ENCODE data around the gene AQP1. TPM values are rescaled to one million over a fixed set of nuclear protein-coding genes. Genes with fewer than 3 reads are reported as not detected.

The AQP1 gene
- polyA plus RNA-seq, 1 experiment = 0.32 TPM

GRCh38 chr7:30900053-30900452 is 11.6 kb upstream of the AQP1 start:
- no peak for TF ChIP-seq CTCF (IDR thresholded peaks at IDR 0.05; ENCODE audit: low read depth, low read length)
- peaks cover 4% of the 10 kb centered on the region for H3K27me3 ChIP-seq (ENCODE audit: control insufficient read depth, insufficient read depth, low read length)
- POLR2A ChIA-PET = no interaction called here
- no peak overlapping the region for H3K27ac ChIP-seq (ENCODE audit: low read depth, low read length)
- H3K4me3 ChIP-seq (ENCODE audit: low read depth, low read length) = no peak overlapping the region
- CTCF ChIA-PET = no interaction called here
- no peaks in the 10 kb centered on the region; the same call in 1 of the 2 replicates for H3K9me3 ChIP-seq (ENCODE audit: control insufficient read depth, insufficient read depth, low read length)
- no peak for DNase-seq (ENCODE audit: low read depth, low spot score)

GRCh38 chr7:30900803-30901362 is 10.8 kb upstream of the AQP1 start:
- Histone ChIP-seq H3K27ac (ENCODE audit: low read depth, low read length) (no peak overlapping the region), H3K4me3 (ENCODE audit: low read depth, low read length) (no peak overlapping the region), H3K27me3 (ENCODE audit: control insufficient read depth, insufficient read depth, low read length) (peaks cover 4% of the 10 kb centered on the region), H3K9me3 (ENCODE audit: control insufficient read depth, insufficient read depth, low read length) (no peaks in the 10 kb centered on the region; the same call in 1 of the 2 replicates)
- DNase-seq (ENCODE audit: low read depth, low spot score) = no peak
- ChIA-PET CTCF (no interaction called here), POLR2A (no interaction called here)
- no peak for TF ChIP-seq CTCF (IDR thresholded peaks at IDR 0.05; ENCODE audit: low read depth, low read length)

- TF ChIP-seq CTCF (IDR thresholded peaks at IDR 0.05; ENCODE audit: low read depth, low read length) = no peak
- Histone ChIP-seq H3K4me3 (ENCODE audit: low read depth, low read length) (no peak overlapping the region), H3K27ac (ENCODE audit: low read depth, low read length) (no peak overlapping the region), H3K27me3 (ENCODE audit: control insufficient read depth, insufficient read depth, low read length) (peaks cover 2% of the 10 kb centered on the region), H3K9me3 (ENCODE audit: control insufficient read depth, insufficient read depth, low read length) (no peaks in the 10 kb centered on the region; the same call in 1 of the 2 replicates)
- CTCF ChIA-PET = interaction anchor here (0.6 kb wide), 1 partner anchor 17 kb away, joined by 3 read pairs; no protein-coding TSS in a partner anchor
- no peak for DNase-seq (ENCODE audit: low read depth, low spot score)
- POLR2A ChIA-PET = no interaction called here
Observed at GRCh38 chr7:30901856-30902255, 9.8 kb upstream of the AQP1 start.

GRCh38 chr7:30902466-30902865 is 9.2 kb upstream of the AQP1 start:
- Histone ChIP-seq H3K27me3 (ENCODE audit: control insufficient read depth, insufficient read depth, low read length) (no peaks in the 10 kb centered on the region), H3K27ac (ENCODE audit: low read depth, low read length) (no peak overlapping the region), H3K4me3 (ENCODE audit: low read depth, low read length) (no peak overlapping the region), H3K9me3 (ENCODE audit: control insufficient read depth, insufficient read depth, low read length) (no peaks in the 10 kb centered on the region; the same call in 1 of the 2 replicates)
- TF ChIP-seq CTCF (IDR thresholded peaks at IDR 0.05; ENCODE audit: low read depth, low read length) = no peak
- ChIA-PET POLR2A (no interaction called here), CTCF (interaction anchor here (0.6 kb wide), 1 partner anchor 16 kb away, joined by 3 read pairs; no protein-coding TSS in a partner anchor)
- no peak for DNase-seq (ENCODE audit: low read depth, low spot score)

- H3K4me3 ChIP-seq (ENCODE audit: low read depth, low read length) = no peak overlapping the region
- no peak for TF ChIP-seq CTCF (IDR thresholded peaks at IDR 0.05; ENCODE audit: low read depth, low read length)
- no peaks in the 10 kb centered on the region for H3K27me3 ChIP-seq (ENCODE audit: control insufficient read depth, insufficient read depth, low read length)
- POLR2A ChIA-PET = no interaction called here
- no peak for DNase-seq (ENCODE audit: low read depth, low spot score)
- CTCF ChIA-PET = no interaction called here
- H3K9me3 ChIP-seq (ENCODE audit: control insufficient read depth, insufficient read depth, low read length) = no peaks in the 10 kb centered on the region; the same call in 1 of the 2 replicates
- H3K27ac ChIP-seq (ENCODE audit: low read depth, low read length) = no peak overlapping the region
Observed at GRCh38 chr7:30903146-30903545, 8.5 kb upstream of the AQP1 start.

Measured in AG04450 (cell line).